Activated T-cell treated with anti-CD3 and anti-CD28 coated beads for 48 hours (primary cell): Measurements from ENCODE around the gene RND3.

Experiments
- DNase-seq: peaks from one replicate; pipeline ENCODE4 v3.0.0-alpha.2; 2020; ENCODE audit warnings: low read depth

The RND3 gene

DNA sequence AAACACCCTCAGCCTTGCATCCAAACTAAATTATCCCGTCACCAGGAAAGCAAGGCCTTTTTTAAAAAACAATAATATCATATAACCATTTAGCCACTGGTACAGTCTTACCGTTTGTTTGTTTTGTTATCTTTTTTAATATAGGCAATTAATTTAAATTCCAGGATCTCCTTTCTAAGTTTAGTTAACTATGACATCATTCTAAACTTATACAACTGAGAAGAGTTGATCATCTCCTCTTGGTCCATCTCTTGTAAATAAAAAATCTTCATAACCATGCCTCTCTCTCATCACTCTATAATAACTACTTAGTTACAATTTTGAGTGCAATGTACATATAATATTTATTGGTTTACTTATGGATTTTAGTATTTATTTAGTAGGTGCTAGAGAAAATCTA is 46.2 kb downstream of the RND3 start:
- no peak for DNase-seq

- DNase-seq = no peak
These were observed 48.8 kb downstream of the RND3 start for GRCh38 chr2:150438654-150439053.

GRCh38 chr2:150438041-150438440 is 49.4 kb downstream of the RND3 start:
- DNase-seq = no peak

DNA sequence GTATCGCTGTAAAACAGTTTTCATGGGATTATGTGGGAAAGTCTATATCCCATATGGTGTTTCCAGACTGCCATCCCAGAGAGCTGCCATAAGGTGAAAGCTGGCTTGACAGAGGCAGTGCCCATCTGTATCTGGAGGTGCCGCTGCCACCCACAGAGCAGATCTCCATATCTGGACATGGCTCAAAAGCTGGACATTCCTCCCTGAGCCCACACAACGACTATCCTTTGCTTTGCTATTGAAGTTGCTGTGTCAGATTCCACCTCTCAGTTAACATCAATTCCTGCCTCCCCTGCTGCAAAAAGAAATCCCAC is 55.2 kb downstream of the RND3 start:
- no peak for DNase-seq

DNA sequence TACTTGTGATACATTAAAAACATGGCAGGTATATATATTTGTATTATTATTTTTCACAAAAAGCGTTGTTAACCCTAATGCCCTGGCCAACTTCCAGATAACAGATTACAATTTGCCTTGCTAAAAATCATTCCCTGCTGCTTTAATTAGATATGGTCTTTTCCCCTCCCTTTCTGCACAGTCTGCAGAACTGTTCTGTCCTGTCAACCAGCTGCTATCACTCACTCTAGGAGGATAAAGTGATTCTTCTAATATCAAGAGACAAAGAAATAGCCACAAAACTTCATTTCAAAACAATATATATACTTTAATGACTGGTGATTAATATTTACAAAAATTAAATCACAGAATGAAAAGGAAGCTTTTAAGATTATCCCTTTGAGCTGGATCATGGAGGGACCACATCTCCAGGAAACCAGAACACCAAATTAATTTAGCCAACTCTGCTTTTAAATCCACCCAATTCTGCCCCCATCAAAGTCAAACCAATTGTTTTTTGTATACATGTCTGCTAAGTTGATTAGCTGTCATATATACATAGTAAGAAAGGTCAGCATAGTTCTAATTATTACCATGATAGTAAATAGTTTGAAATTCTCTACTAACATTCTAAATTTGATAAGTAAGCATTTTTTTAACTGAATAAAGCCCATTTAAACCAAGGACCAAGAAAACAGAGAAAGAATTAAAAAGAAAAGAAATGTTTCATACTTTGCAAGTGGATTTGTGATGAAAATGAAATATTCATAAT is 55.7 kb downstream of the RND3 start:
- no peak for DNase-seq

DNA sequence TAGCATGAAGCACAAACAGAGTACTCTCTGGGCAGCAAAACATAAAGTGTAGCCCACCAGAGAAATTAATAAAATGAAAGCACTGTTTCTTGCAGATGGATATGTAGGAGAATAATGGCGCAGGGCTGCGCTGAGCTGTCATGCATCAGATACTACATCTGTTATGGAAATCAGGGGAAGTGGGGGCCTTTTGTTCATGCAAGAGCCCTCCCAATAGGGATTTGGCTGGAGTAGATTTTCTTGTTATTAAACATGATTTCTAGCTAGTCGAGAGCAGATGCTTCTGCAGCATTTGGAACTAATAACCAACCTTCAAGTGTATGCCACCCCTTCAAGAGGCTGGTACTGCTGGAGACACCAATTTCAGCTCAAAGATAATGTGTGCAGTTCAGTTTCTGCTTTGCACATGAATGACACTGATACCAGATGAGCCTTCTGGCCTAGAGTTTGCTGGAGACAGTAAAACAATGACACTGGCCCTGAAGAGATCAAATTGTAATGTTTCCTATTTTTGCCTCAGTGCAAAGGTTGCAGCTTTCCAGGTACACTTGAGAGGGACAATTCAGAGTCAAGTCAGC is 58.0 kb downstream of the RND3 start:
- DNase-seq = no peak

DNA sequence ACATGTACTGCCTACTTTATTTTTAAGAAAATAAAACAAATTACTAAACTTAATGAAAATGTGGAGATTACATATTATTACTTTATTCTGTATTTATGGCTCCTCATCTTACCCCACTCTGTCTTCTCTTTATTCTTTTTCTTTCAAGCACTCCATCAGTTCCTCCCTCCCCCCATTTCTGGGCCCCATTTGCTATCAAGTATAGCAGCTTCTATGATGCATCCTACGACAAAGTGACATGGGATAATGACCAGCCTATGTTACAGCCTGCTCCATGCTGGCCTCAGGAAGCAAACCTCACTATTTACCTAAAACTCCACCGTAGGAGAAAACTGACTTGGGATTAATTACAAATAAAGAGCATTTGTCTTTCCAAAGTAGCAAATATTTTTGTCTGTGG is 58.8 kb downstream of the RND3 start:
- no peak for DNase-seq

DNA sequence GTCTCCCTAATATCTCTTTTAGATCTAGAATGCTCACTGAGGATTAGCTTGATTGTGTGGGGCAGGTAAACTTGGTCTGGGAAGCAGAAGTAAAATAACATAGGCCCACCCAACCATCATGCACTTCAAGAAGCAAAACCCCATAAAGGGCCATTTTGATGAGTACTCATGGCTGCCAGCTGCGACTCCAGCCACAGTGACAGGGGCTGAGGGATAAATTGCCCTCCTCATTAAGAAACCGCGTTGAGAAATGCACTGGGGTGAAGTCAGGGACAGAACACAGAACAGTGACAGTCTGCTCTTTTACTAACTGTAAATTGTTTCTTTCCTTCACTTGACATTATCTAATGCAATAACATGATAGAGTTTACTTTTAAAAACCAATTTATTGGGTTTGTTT is 60.2 kb downstream of the RND3 start:
- no peak for DNase-seq

GRCh38 chr2:150426724-150427123 is 60.7 kb downstream of the RND3 start:
- DNase-seq = no peak

DNA sequence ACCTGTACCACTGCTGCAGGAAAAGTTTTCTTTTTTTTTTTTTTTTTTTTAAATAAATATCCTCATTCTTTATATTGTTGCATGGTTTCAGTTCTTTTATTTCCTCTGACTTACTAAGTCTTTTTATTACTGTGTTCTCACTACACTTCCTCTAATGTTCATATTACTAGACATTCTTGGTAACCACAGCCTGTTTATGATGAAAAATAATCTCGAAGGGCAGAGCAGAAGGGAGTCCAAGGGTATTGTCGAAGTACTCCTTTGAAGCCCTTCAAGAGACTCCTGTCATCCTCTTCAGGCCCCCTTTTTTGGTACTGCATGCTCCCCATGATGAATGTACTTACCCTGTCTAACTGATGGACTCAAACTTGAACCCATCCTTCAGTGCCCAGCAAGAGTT is 61.2 kb downstream of the RND3 start:
- no peak for DNase-seq

GRCh38 chr2:150425121-150425955 is 62.1 kb downstream of the RND3 start:
- no peak for DNase-seq

- DNase-seq = no peak
These were observed 63.1 kb downstream of the RND3 start for GRCh38 chr2:150424406-150424805.

GRCh38 chr2:150421126-150421651 is 66.3 kb downstream of the RND3 start:
- no peak for DNase-seq

- no peak for DNase-seq
These were observed 68.6 kb downstream of the RND3 start for GRCh38 chr2:150418916-150419315.
